Astrocyte of the cerebellum (primary cell): Measurements from ENCODE around the gene SEC24B.
"Not testable (repeated sequence)": the region's sequence is repeated elsewhere in the genome, so short reads cannot be mapped to it uniquely, and the experiment has no call there.

Experiments used
- DNase-seq: peaks from one replicate; pipeline ENCODE4 v3.0.0-alpha.2; 2011; ENCODE audit warnings: low read depth
- H3K4me3 ChIP-seq: 2 replicates; pipeline ENCODE4 v1.5.1; 2011; ENCODE audit warnings: mild to moderate bottlenecking, low read depth, low read length, moderate library complexity
- in situ Hi-C: cut with HindIII; loops from 2 replicates; pipeline ENCODE4 v1.10.0; 2017; ENCODE audit warnings: low sequenced_read_pairs
- TF ChIP-seq, protein P1 (sequence below): IDR thresholded peaks from 2 replicates; pipeline ENCODE4 v1.5.1; 2012; ENCODE audit warnings: low read length, low read depth, moderate library complexity, mild to moderate bottlenecking; ENCODE audit errors: missing control alignments

SEC24B gene

DNA sequence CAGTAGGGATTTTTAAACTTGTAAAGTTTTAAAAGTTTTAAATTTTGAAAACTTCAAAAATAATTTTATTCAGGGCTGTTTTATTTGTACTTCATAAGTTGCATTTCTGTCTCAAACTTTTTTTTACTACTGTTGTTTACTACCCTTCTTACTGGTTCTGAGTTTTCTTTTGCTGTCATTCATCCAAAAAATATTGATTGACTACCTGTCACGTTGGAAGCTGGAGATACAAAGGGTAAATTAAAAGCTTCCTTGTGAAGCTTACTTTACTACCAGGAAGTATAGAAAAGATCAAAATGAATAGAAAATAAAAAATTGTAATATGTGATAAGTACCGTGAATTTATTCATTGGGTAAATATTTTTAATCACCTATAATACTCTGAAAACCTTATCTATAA lies 77.1 kb downstream of the SEC24B start:
- H3K4me3 ChIP-seq, result no peak overlapping the region
- in situ Hi-C loops, result no loop called here
- TF ChIP-seq, protein P1, sequence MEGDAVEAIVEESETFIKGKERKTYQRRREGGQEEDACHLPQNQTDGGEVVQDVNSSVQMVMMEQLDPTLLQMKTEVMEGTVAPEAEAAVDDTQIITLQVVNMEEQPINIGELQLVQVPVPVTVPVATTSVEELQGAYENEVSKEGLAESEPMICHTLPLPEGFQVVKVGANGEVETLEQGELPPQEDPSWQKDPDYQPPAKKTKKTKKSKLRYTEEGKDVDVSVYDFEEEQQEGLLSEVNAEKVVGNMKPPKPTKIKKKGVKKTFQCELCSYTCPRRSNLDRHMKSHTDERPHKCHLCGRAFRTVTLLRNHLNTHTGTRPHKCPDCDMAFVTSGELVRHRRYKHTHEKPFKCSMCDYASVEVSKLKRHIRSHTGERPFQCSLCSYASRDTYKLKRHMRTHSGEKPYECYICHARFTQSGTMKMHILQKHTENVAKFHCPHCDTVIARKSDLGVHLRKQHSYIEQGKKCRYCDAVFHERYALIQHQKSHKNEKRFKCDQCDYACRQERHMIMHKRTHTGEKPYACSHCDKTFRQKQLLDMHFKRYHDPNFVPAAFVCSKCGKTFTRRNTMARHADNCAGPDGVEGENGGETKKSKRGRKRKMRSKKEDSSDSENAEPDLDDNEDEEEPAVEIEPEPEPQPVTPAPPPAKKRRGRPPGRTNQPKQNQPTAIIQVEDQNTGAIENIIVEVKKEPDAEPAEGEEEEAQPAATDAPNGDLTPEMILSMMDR, result no peak
- no peak for DNase-seq

DNA sequence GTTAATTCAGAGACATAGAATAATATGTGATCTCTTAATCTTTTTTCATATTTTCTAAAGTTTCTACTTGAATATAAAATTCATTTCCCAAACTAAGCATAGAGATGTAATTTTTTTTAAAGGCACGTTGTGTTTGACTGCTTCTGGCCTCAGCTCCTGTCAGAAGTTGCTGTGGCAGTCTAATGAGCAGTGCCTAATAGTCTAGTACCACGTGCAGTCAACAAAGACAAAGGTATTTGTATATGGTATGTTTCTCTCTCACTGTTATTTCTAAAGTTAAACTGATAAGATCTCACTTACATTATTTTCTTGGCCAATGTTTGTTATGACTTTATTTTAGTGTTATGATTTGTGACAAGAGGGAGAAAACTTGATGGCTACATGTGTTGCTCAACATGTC lies 77.8 kb downstream of the SEC24B start:
- DNase-seq, result no peak
- in situ Hi-C loops, result no loop called here
- no peak overlapping the region for H3K4me3 ChIP-seq
- TF ChIP-seq, protein P1, result no peak

DNA sequence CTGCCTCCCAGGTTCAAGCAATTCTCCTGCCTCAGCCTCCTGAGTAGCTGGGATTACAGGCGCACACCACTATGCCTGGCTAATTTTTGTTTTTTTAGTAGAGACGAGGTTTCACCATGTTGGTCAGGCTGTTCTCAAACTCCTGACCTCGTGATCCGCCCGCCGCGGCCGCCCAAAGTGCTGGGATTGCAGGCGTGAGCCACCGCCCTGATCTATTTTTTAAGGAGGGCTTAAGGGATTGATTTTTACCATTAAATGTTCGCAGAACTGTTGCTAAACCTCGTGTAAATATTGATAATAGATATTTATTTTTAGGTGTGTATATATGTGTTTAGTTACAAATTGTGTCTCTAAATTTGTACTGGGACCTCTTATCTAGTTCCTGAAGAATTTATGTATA lies 79.8 kb downstream of the SEC24B start:
- H3K4me3 ChIP-seq, in situ Hi-C loops, DNase-seq: not testable (repeated sequence)

- TF ChIP-seq, protein P1, result no peak
- DNase-seq, result no peak
- in situ Hi-C loops, result no loop called here
Observed at GRCh38 chr4:109532182-109532581, 98.6 kb downstream of the SEC24B start.

GRCh38 chr4:109545401-109545800 lies 111.8 kb downstream of the SEC24B start:
- TF ChIP-seq, protein P1, result no peak
- DNase-seq, result no peak
- H3K4me3 ChIP-seq, result no peak overlapping the region
- in situ Hi-C loops, result no loop called here

More at GRCh38 chr4:109532182-109532581, 98.6 kb downstream of the SEC24B start:
- H3K4me3 ChIP-seq, result no peak overlapping the region

DNA sequence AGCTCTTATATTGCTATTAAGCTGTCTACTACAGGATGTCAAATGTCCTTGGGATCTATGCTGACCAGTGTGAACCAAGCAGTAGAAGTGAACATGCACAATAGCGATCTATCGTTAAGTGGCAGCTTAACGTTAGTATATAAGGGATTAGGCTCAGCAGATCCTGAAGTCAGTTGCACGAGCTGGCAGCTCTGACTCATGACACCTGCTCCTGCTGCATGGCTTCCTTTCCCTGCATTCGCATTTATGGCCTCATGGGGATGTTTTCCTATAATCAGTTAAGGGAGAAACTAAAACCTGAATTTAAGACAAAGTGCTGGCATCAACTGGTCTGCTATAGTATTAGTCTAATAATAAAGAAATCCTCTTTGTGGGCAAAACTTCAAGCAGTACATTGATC lies 113.8 kb downstream of the SEC24B start:
- TF ChIP-seq, protein P1, result no peak
- DNase-seq, result no peak
- no peak overlapping the region for H3K4me3 ChIP-seq
- in situ Hi-C loops, result no loop called here

DNA sequence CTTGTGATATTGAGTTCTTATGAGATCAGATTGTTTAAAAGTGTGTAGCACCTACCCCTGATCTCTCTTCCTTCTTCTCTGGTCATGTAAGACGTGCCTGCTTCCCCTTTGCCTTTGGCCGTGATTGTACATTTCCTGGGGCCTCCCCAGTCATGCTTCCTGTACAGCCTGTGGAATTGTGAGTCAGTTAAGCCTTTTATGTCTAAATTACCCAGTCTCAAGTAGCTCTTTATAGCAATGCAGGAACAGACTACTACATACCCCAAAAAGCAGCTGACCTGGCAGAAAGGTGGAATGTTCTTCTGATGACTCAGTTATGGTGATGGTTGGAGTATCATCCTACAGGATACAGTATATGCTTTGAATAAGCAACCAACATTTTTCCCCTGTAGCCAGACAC lies 115.0 kb downstream of the SEC24B start:
- no peak overlapping the region for H3K4me3 ChIP-seq
- TF ChIP-seq, protein P1, result no peak
- peak; percentile 72 for DNase-seq
- in situ Hi-C loops, result no loop called here
